Measurements from ENCODE around the gene CELF4.

CELF4 gene

DNA sequence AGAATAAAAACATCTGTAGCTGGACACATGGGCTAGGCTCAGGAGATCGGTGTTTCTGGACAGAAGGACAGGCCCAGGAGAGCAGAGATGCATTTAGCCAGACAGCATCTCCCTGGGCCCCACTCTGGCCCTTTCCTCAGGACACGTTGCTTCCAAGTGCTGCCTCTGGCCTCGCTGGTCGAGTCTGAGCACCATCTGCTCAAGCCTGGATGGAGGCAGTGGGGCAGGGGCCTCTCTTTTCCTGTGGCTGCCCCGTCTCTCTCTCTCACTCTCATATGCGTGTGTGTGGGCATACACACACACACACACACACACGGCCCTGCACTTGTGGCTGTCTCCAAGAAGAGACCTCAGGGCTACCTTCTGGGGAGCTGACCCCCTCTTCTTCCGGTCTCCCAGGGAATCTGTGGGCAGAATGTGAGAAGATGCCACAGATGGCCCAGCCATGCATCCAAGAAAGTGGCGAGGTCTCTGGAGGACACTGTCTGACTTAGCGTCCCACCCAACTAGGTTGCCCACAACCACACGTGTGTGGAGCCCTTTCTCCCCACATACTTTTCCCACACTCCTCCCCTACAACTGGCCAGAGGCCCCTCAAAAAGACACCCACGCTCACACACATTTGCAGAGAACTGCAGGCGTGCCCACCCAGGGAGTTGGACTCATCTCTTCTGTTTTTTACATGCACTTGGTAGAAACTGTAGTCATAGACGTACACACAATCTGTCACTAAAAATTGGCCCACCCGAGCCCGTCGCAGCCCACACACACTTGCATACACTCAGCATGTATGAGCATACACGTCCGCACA lies 19.9 kb downstream of the CELF4 start:
- TF ChIP-seq, protein P1, sequence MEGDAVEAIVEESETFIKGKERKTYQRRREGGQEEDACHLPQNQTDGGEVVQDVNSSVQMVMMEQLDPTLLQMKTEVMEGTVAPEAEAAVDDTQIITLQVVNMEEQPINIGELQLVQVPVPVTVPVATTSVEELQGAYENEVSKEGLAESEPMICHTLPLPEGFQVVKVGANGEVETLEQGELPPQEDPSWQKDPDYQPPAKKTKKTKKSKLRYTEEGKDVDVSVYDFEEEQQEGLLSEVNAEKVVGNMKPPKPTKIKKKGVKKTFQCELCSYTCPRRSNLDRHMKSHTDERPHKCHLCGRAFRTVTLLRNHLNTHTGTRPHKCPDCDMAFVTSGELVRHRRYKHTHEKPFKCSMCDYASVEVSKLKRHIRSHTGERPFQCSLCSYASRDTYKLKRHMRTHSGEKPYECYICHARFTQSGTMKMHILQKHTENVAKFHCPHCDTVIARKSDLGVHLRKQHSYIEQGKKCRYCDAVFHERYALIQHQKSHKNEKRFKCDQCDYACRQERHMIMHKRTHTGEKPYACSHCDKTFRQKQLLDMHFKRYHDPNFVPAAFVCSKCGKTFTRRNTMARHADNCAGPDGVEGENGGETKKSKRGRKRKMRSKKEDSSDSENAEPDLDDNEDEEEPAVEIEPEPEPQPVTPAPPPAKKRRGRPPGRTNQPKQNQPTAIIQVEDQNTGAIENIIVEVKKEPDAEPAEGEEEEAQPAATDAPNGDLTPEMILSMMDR (conservative IDR thresholded peaks at IDR 0.05; ENCODE audit: control insufficient read depth, insufficient read depth, low read depth, low read length) = no peak
- no peak for DNase-seq (ENCODE audit: low read depth)
- H3K4me3 ChIP-seq (ENCODE audit: control insufficient read depth, low read depth, low read length) = no peak overlapping the region

DNA sequence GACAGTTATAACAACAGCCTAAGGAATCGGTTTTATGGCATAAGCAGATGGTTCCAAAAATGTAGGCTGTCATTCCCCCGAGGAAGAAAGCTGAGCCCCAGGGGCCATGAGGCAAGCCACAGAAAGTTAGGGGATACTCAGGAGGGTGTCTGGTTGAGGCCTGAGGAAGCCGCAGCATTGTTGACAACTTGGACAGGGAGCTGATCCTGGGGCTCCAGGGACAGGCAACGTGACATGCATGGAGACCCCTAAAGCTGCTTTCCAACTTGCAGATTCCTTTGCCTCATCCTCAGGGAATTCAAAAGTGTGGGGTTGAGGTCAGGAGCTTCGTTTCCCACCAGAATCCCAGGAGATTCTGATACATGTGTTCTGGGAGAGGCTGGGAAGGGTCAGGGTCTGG lies 20.9 kb downstream of the CELF4 start:
- H3K4me3 ChIP-seq (ENCODE audit: control insufficient read depth, low read depth, low read length) = no peak overlapping the region
- DNase-seq (ENCODE audit: low read depth) = no peak
- TF ChIP-seq, protein P1 (conservative IDR thresholded peaks at IDR 0.05; ENCODE audit: control insufficient read depth, insufficient read depth, low read depth, low read length) = no peak

DNA sequence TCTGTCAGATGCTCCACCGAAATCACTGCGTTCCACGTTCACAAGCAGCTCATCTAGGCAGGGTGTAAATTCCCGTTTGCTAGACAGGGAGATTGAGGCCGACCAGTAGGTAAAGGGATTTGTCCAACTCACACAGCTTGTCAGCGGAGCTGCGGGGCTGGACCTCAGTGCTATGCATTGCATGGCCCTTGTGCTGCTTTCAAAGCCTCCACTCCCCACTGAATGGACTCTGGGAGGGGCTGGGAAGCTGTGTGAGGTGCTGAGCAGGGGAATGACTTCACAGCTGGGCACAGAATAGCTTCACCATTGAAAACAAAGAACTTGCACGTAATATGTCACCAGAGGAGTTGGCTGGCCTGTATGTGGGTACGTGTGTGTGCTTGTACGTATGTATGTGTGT lies 21.4 kb downstream of the CELF4 start:
- H3K4me3 ChIP-seq (ENCODE audit: control insufficient read depth, low read depth, low read length) = no peak overlapping the region
- TF ChIP-seq, protein P1 (conservative IDR thresholded peaks at IDR 0.05; ENCODE audit: control insufficient read depth, insufficient read depth, low read depth, low read length) = no peak
- DNase-seq (ENCODE audit: low read depth) = no peak

DNA sequence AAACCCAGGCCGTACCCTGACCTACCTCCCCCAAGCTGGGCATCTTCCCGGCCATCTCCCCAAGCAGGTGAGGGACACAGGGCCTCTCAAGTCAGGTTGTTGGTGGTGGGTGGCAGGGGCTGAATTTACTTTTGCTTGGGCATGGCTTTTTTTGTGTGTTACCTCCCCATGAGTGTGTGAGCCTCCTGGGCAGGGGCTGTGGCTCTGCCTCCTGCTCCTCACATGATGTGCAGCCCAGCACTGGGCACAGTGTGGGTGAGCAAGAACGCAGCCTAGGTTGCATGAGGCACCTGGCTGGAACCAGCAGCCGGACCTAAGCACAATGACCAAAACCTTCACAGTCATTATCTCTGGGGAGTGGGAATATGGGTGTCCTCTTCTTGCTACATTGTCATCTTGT lies 22.3 kb downstream of the CELF4 start:
- H3K4me3 ChIP-seq (ENCODE audit: control insufficient read depth, low read depth, low read length) = no peak overlapping the region
- DNase-seq (ENCODE audit: low read depth) = no peak
- TF ChIP-seq, protein P1 (conservative IDR thresholded peaks at IDR 0.05; ENCODE audit: control insufficient read depth, insufficient read depth, low read depth, low read length) = no peak

DNA sequence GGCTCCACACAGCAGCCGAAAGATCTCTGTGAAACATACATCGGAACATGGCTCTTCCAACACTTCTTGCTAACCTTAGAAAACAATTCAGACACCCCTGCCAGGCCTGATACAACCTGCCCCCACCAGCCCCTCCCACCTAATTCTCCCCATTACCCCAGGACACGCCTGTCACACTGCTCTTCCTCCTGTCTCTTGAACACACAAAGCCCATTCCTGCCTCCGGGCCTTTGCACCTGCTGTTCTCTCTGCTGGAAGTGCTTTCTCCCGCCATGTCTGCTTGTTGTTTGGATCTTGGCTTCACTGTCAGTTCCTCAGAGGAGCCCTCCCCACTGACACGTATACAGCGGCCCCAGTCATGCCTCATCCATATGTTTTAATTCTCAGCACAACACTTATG lies 24.1 kb downstream of the CELF4 start:
- TF ChIP-seq, protein P1 (conservative IDR thresholded peaks at IDR 0.05; ENCODE audit: control insufficient read depth, insufficient read depth, low read depth, low read length) = no peak
- no peak overlapping the region for H3K4me3 ChIP-seq (ENCODE audit: control insufficient read depth, low read depth, low read length)
- no peak for DNase-seq (ENCODE audit: low read depth)

DNA sequence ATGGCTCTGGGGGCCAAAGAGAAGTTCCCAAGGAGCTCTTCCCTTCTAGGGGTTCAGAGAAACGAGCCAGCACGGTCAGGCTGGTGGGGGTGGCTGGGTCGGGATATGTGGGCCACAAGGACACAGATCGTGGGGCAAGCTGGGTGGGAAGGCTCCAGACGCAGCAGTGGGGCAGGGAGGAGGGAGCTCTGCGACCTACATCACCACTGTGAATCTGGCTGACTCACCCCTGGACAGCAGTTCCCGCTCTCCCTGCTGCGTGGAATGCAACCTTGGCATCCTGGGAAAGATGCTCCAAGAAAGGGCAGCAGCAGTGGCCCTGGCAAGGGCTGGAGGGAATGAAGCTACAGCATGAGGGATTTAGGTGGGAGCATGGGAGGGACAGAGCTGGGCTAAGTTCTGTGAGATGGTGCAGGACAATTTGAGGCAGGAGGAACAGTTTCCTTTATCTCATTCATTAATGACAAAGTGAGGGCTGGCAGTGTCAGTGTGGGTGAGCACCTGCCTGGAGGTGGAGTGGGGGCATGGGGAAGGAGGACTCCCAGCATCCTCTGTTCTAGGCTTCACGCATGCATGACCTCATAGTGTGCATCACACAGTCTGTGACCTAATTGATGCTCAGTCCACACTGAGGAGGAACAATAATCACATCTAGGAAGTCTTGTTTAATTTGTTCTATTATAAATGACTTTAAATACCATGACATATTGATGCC lies 25.0 kb downstream of the CELF4 start:
- no peak overlapping the region for H3K4me3 ChIP-seq (ENCODE audit: control insufficient read depth, low read depth, low read length)
- no peak for DNase-seq (ENCODE audit: low read depth)
- TF ChIP-seq, protein P1 (conservative IDR thresholded peaks at IDR 0.05; ENCODE audit: control insufficient read depth, insufficient read depth, low read depth, low read length) = no peak

Data from fibroblast of mammary gland (primary cell).